T-helper 2 cell treated with Interferon-gamma antibody and Interleukin-4, amounts not matched to agents 5 μg/mL and 100 μg/mL, for 36 hours (primary cell): ENCODE results near the gene KCNQ1.

Source experiments
- DNase-seq: peaks from one replicate; pipeline ENCODE4 v3.0.0; 2021; ENCODE audit warnings: low spot score
- H3K27ac Mint-ChIP-seq: one replicate; pipeline ENCODE4 v1.8.0; 2021; ENCODE audit warnings: mild to moderate bottlenecking, mixed read lengths
- H3K27me3 Mint-ChIP-seq: one replicate; pipeline ENCODE4 v1.8.0; 2021; ENCODE audit warnings: low read depth, mixed read lengths
- H3K36me3 Mint-ChIP-seq: one replicate; pipeline ENCODE4 v1.8.0; 2021; ENCODE audit warnings: low read depth, mixed read lengths
- H3K4me1 Mint-ChIP-seq: one replicate; pipeline ENCODE4 v1.8.0; 2021; ENCODE audit warnings: low read depth, mixed read lengths
- H3K4me3 Mint-ChIP-seq: one replicate; pipeline ENCODE4 v1.8.0; 2022; ENCODE audit warnings: mild to moderate bottlenecking, moderate library complexity, mixed read lengths
- H3K9me3 Mint-ChIP-seq: one replicate; pipeline ENCODE4 v1.8.0; 2021; ENCODE audit warnings: mixed read lengths

Gene KCNQ1

DNA sequence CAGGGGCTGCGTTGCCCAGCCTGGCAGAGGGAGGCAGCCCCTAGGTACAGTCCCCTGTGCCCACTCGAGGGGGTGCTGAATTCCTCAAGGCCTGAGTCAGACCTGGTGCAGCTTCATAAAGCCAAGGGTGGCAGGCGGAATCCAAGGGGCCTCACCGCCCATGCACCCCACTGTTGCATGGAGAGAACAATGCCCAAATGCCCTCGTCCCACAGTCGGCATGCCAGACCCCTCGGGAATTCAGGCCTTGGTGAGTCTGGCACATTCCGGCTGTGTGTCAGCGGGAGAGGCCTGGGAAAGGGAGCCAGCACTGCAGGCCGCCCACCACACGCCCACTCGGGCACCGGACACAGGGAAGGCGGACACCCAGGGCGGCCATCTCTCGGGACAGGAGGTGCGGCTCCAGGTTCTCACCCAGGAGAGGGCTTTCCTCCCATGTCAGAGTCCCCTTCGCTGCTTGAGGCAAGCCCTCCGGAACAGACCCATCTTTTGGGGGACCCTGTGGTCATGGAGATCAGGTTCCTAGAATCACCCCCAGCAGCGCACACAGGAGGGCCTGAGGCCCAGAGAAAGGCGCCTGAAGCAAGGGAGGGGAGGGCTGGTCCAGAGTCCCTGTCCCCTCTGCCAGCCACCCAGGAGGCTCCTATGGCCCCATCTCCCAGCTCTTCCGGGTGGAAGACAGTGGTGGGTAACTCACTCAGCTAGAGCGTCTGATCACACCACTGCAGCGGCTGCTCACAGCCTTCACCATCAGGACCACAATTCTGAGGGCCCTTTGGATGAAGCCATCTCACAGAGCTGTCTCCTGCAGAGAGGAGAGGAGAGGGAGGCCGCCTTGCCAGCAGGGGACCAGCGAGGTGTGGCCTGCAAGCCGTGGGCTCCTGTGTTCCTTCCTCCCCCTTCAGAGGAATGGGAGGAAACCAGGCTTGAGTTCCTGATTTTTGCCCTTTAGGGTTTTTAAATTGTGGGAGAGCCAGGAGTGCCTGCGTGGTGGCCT, 286.6 kb downstream of the KCNQ1 start:
- no peaks in the 10 kb centered on the region for H3K9me3 Mint-ChIP-seq
- no peak overlapping the region for H3K4me3 Mint-ChIP-seq
- no peak for DNase-seq
- no peaks in the 10 kb centered on the region for H3K4me1 Mint-ChIP-seq
- no peaks in the 10 kb centered on the region for H3K27me3 Mint-ChIP-seq
- H3K27ac Mint-ChIP-seq: no peak overlapping the region
- H3K36me3 Mint-ChIP-seq: no peaks in the 10 kb centered on the region

DNA sequence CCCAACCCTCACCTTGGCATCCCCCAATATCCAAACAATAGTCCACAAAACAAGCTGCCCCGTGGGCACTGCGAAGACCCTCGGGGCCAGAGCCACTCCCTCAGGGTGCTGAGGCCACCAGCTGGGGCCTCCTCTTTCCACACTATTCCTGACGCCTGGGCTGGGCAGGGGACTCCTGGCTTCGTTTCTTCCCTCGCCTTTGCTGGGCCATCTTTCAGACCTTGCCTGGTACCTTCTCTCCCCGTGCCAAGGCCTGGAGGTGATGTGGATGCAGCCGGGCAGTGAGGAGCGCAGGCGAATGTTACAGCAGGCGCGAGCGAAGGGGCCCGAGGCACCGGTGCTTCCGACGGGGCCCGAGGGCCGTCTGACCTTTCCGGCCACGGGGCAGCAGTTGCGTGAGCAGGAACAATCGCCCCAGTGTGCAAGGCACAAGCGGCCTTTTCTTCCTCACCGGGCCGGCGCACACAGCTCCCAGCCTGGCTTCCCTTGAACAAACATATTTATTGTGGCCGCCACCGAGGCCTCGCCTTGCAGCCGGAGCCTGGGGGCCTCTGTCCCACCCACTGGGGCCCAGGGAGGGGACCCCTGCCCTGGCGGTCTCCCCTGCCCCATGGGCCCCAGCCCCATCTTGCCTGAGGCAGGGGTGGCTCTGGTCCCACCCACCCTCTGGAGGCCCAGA, 287.6 kb downstream of the KCNQ1 start:
- H3K9me3 Mint-ChIP-seq: no peaks in the 10 kb centered on the region
- H3K27me3 Mint-ChIP-seq: no peaks in the 10 kb centered on the region
- H3K4me3 Mint-ChIP-seq: no peak overlapping the region
- DNase-seq: no peak
- H3K4me1 Mint-ChIP-seq: no peaks in the 10 kb centered on the region
- H3K36me3 Mint-ChIP-seq: no peaks in the 10 kb centered on the region
- H3K27ac Mint-ChIP-seq: no peak overlapping the region

DNA sequence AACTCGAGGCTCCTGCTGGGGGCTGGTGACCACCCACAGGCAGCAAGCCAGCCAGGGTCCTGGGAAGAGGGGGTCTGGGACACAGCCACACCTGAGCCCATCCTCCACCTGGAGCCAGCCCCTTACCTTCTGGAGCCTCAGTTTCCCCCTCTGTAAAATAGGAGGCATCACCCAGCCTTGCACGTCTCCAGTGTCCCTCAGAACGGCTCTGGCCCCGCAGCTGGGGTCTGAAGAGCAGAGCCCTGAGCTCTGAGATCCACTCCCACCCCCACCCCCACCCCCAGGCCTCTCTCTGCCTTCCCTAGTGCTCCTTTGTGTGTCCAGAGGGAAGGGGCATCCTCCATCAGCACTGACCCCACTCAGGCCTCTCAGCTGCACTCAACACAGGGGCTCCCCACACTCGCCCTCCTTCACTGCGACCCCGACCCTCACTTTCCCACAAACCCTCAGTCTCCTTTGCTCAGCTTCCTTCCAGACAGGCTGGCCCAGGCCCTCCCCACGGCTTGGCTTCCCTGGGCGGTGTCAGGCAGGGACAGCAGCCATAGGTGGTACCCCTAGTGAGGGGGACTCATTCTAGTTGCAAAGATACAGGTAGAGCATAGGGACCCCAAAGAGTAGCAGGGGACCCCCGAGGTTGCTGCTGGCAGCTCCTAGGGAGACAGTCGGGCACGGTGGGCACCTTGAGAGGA, 288.3 kb downstream of the KCNQ1 start:
- Mint-ChIP-seq H3K4me3 (no peak overlapping the region), H3K36me3 (no peaks in the 10 kb centered on the region), H3K27me3 (no peaks in the 10 kb centered on the region), H3K4me1 (no peaks in the 10 kb centered on the region), H3K27ac (no peak overlapping the region), H3K9me3 (no peaks in the 10 kb centered on the region)
- no peak for DNase-seq

DNA sequence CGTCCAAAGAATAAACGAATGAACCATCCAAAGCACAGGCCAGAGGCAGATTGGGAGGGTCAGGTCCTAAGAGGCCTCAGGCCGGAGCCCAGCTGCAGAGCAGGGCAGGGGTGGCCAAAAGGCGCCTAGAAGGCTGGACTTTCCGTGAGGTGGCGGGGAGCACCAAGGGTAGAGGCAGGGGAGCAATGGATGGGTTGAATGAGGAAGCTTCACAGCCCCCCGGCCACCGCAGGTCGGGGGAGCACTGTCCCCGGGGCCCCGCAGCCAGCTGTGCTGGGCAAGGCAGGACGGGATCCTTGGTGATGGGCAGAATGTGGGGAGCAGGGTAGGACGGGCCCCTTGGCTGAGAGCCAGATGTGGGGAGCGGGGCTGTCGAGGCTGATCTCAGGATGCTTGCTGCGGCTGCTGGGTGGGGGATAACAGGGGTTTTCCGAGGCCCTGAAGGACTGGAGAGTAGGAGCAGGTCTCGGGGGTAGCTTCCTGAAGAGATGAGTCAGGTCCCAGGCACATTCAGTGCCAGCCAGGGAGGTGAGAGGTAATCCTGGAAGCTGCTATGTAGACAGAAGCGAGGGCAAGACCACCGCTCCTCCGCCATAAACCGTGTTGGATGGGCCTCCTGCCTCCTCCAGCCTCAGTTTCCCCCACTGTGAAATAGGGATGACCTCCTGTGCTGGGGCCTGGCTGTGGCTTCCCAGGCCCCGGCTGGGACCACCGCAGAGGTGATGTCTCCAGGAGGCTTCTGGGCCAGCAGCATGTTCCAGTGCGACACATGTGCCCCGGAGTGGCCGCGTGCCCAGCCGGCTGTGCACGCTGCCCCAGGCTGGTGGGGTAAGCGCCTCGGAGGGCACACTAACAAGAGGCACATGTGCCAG, 289.6 kb downstream of the KCNQ1 start:
- Mint-ChIP-seq H3K36me3 (no peaks in the 10 kb centered on the region), H3K27ac (no peak overlapping the region), H3K9me3 (no peaks in the 10 kb centered on the region), H3K4me1 (no peaks in the 10 kb centered on the region), H3K4me3 (no peak overlapping the region), H3K27me3 (no peaks in the 10 kb centered on the region)
- no peak for DNase-seq

DNA sequence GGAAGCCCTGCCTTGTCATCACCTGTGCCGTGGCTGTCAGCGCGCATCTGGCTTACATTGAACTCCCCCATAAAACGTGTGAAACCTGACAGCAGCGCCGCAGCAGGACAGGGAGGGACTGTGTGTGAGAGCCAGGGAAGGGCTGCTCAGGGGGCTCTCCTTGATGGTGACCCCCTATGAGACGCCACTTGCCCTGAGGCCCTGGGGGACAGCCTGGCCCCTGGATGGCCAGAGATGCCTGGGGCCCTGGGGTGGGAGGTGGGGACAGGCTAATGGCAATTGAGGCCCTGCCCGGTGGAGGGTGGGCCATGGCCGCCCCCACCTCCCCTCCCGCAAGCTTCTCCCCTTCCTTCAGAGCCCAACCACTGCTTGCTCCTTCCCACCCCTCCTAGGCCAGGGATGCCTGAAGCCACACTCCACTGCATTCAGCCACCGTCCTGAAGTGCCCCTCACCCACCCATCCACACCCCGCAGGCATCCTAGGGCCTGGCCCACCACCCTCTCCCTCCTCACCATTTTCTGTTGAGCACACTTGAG, 290.3 kb downstream of the KCNQ1 start:
- Mint-ChIP-seq H3K27ac (no peak overlapping the region), H3K4me3 (no peak overlapping the region), H3K4me1 (no peaks in the 10 kb centered on the region), H3K9me3 (no peaks in the 10 kb centered on the region), H3K27me3 (no peaks in the 10 kb centered on the region), H3K36me3 (no peaks in the 10 kb centered on the region)
- DNase-seq: no peak

DNA sequence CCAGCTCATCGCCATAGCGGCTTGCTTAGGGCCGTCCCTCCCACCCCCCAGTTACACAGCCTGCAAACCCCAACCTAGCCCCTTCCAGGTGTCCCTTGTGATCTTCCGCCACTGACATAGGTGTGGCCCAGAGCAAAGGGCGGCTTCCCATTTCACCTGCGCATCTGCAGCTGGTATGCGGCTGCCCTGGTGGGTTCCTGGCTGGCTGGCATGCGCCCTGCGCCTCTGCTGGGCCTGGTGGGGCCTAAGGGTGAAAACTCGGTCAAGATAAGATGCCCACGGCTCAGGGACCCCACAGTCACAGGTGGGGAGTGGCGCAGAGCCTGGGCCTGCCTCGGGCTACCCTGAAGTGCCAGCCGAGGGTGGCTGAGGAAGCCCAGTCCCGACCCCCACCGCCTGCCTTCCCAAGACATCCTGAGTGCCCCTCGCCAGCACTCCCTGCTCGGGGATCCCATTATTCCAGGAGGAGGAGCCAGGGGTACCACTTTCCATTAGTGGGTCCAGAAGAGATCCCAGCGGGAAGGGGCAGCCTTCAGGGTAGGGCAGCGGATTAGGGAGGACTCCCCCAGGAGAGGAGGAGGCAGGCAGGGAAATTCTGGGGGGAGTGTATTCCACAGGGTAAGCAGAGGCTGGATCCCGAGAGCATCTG, 291.9 kb downstream of the KCNQ1 start:
- Mint-ChIP-seq H3K27ac (no peak overlapping the region), H3K9me3 (no peaks in the 10 kb centered on the region), H3K36me3 (no peaks in the 10 kb centered on the region), H3K4me3 (no peak overlapping the region), H3K27me3 (no peaks in the 10 kb centered on the region), H3K4me1 (no peaks in the 10 kb centered on the region)
- DNase-seq: no peak

DNA sequence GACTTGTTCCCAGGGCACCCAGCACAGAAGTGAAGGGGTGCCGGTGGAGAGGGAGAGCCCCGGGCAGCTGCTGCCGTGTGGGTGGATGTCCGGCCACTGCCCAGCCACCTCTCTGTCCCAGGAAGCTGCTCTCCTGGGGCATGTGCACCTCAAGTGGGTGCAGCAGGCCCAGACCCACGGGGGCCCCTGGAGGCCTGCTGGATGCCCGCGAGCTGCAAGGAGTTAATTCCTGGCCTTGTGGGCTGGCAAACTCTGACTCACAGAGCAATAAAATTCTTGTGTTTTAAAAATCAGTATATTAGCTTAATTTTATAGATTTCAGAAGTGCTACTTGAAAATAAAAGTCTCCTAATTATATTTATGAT, 292.4 kb downstream of the KCNQ1 start:
- Mint-ChIP-seq H3K9me3 (no peaks in the 10 kb centered on the region), H3K4me3 (no peak overlapping the region), H3K4me1 (no peaks in the 10 kb centered on the region), H3K36me3 (no peaks in the 10 kb centered on the region), H3K27ac (no peak overlapping the region), H3K27me3 (no peaks in the 10 kb centered on the region)
- no peak for DNase-seq

DNA sequence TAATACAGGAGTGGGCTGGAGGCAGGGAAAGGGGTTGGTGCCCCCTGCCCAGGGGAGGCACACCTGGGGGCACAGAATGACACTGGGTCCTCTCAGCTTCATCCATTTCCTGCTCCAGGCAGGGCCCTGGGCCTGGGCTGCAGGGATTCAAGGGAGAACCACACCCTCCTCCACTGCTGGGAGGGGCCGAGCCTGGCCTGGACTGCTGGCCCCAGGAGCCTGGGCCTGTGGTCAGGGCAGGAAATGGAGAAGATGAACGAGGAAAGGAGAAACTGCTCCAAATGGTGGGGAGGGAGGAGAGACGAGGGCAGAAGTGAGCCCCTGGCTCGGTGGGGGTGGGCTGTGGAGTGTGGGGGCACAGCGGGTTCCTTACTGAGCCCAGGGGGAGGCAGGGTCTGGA, 293.1 kb downstream of the KCNQ1 start:
- no peak overlapping the region for H3K4me3 Mint-ChIP-seq
- H3K4me1 Mint-ChIP-seq: no peaks in the 10 kb centered on the region
- no peaks in the 10 kb centered on the region for H3K27me3 Mint-ChIP-seq
- no peaks in the 10 kb centered on the region for H3K9me3 Mint-ChIP-seq
- H3K27ac Mint-ChIP-seq: no peak overlapping the region
- no peaks in the 10 kb centered on the region for H3K36me3 Mint-ChIP-seq
- no peak for DNase-seq

DNA sequence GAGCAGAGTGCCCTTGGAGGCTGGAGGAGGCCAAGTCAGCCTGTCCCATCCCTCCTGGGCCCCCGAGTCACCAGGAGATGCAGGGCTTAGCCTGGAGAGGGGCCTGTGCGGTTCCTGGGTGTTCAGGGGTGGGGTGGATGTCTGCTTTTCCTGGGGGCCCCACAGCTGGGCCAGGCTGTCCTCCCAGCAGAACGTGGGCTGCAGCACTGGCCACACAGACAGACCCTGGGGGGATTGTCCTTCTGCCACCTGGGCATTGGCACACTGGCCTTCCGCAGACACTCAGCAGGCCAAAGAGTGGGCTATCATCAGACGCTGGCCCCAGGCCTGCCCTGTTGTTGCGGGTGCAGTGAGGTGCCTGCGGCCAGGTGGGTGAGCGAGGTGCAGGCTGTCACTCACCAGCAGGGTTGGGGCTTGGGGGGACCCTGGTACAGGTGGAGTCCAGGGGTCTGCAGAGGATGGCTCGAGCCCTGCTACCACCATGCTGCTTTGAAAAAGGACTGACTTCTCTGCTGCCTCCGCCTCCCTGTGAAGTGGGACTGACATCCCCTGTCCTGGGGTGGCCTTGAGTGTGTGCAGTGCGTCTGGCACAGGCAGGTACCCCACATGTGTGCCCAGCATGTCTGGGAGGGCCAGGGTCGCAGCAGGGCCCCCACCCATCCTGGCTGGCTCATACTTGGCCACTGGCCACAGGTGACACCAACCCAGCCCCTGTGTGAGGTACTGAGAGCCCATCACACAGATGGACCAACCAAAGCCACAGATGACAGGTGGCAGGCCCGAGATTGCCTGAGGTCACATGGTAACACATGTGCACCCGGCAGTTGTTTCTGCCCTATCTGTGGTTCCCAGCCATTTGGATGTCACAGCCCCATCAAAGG, 294.0 kb downstream of the KCNQ1 start:
- H3K27me3 Mint-ChIP-seq: no peaks in the 10 kb centered on the region
- DNase-seq: no peak
- H3K9me3 Mint-ChIP-seq: no peaks in the 10 kb centered on the region
- no peak overlapping the region for H3K4me3 Mint-ChIP-seq
- no peak overlapping the region for H3K27ac Mint-ChIP-seq
- no peaks in the 10 kb centered on the region for H3K36me3 Mint-ChIP-seq
- H3K4me1 Mint-ChIP-seq: no peaks in the 10 kb centered on the region

DNA sequence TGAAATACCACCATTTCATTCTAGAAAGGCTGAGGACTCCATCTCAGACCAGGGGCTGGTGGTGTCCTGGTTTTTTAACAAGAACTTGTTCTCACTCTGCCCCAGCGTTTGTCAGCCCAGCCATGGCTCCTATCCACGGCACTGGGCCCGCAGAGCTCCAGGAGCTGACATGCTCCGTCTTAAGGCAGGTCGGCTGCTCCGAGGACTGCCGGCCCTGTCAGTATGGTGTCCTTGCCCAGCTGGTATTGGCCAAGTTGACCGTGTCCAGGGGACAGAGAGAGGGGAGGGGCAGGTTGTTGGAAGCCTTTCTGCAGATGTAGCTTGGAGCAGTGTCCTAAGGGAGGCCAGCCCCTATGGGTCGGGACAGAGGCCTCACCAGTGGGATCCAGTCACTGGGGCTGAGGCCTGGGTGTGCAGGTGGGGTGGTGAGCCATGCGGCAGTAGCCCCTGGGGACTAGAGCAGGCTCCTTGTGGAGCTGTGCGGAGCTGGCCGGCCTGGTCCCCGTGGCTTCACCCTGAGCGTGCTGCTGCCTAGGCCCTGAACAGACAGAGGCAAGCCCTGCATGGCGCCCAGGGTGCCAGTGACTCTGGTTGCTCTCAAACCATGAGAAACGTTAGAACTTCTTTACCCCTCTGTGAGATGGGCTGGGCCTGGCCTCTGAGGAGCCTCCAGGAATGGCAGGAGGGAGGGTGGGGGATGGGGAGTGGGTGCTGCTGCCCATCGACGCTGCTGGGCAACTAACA, 294.9 kb downstream of the KCNQ1 start:
- Mint-ChIP-seq H3K27ac (no peak overlapping the region), H3K9me3 (no peaks in the 10 kb centered on the region), H3K4me1 (no peaks in the 10 kb centered on the region), H3K27me3 (no peaks in the 10 kb centered on the region), H3K4me3 (no peak overlapping the region), H3K36me3 (no peaks in the 10 kb centered on the region)
- DNase-seq: no peak

DNA sequence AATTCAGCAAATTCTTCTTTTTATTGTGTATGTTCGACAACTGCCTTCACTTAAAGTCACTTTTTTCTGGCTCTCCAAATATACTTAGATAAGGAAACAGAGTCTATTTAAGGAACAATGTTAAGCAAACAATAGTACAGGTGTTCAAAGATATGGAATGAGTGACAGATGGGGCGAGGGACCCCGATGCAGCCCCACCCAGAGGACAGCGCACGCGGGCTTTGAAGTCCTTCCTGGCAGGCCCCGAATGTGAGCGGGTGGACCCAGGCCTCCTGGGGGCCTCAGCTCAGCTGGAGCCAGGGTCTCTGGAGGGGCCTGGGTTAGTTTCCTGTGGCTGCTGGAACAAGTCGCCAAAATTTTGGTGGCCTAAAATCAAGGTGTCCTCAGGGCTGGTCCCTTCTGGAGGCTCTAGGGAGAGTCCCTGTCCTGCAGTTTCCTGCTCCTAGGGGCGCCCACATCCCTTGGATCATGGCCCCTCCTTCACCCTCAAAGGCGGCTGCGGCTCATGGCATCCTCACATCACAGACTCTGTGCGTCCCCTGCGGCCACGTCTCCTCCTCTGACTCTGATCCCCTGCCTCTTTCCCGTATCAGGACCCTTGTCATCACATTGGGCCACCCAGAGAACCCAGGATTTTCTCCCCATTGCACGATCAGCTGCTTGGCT, 295.6 kb downstream of the KCNQ1 start:
- Mint-ChIP-seq H3K36me3 (no peaks in the 10 kb centered on the region), H3K4me1 (no peaks in the 10 kb centered on the region), H3K9me3 (no peaks in the 10 kb centered on the region), H3K4me3 (no peak overlapping the region), H3K27me3 (no peaks in the 10 kb centered on the region), H3K27ac (no peak overlapping the region)
- DNase-seq: no peak
